ENCODE results near the gene CARD11.

CARD11 gene

DNA sequence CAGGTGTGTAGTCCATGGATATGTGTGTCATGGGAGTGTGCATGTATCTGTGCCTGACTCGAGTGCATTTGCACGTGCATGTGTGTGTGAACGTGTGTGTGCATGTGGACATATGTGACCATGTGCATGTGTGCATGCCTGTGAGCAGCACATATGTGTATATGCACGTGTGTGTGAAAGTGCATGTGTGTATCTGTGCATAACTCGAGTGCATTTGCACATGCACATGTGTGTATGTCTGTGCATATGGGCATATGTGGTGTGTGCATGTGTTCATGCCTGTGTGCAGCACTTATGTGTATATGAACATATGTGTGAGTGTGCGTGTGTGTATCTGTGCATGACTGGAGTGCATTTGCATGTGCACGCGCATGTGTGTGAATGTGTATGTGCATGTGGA is 164.3 kb downstream of the CARD11 start:
- no peak for DNase-seq
- Histone ChIP-seq H3K27me3 (replicated peaks) (no peaks in the 10 kb centered on the region), H3K27ac (no peak overlapping the region), H3K4me3 (ENCODE audit: low read depth, low read length) (no peak overlapping the region), H3K36me3 (replicated peaks) (no peaks in the 10 kb centered on the region)
- in situ Hi-C loops (cut with HindIII; ENCODE audit: low pct_ligation_motif_present, low sequenced_read_pairs), result no loop called here
- TF ChIP-seq, protein P1, sequence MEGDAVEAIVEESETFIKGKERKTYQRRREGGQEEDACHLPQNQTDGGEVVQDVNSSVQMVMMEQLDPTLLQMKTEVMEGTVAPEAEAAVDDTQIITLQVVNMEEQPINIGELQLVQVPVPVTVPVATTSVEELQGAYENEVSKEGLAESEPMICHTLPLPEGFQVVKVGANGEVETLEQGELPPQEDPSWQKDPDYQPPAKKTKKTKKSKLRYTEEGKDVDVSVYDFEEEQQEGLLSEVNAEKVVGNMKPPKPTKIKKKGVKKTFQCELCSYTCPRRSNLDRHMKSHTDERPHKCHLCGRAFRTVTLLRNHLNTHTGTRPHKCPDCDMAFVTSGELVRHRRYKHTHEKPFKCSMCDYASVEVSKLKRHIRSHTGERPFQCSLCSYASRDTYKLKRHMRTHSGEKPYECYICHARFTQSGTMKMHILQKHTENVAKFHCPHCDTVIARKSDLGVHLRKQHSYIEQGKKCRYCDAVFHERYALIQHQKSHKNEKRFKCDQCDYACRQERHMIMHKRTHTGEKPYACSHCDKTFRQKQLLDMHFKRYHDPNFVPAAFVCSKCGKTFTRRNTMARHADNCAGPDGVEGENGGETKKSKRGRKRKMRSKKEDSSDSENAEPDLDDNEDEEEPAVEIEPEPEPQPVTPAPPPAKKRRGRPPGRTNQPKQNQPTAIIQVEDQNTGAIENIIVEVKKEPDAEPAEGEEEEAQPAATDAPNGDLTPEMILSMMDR (IDR thresholded peaks at IDR 0.05; ENCODE audit: low read depth, low read length, missing control alignments), result no peak

DNA sequence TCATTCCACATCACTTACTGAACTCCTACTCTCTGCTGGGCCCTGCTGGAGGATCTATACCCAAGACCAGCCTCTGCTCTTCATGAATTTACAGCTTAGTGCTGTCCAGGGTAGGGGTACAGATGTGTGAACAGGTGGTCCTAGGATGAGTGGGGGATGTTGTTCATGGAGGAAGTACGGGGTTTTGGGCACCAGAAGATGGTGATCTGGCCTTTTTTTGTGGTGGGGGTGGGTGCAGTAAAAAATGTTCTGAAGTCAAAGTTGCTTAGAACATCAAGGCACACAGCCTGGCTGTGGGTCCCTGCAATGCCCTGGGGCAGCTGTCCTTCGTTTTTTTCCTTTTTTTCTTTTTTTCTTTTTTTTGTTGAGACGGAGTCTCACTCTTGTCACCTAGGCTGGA is 165.4 kb downstream of the CARD11 start:
- TF ChIP-seq, protein P1 (IDR thresholded peaks at IDR 0.05; ENCODE audit: low read depth, low read length, missing control alignments), result no peak
- H3K36me3 ChIP-seq (replicated peaks), result no peaks in the 10 kb centered on the region
- H3K4me3 ChIP-seq (ENCODE audit: low read depth, low read length), result no peak overlapping the region
- in situ Hi-C loops (cut with HindIII; ENCODE audit: low pct_ligation_motif_present, low sequenced_read_pairs), result no loop called here
- DNase-seq, result no peak
- no peak overlapping the region for H3K27ac ChIP-seq
- H3K27me3 ChIP-seq (replicated peaks), result no peaks in the 10 kb centered on the region

DNA sequence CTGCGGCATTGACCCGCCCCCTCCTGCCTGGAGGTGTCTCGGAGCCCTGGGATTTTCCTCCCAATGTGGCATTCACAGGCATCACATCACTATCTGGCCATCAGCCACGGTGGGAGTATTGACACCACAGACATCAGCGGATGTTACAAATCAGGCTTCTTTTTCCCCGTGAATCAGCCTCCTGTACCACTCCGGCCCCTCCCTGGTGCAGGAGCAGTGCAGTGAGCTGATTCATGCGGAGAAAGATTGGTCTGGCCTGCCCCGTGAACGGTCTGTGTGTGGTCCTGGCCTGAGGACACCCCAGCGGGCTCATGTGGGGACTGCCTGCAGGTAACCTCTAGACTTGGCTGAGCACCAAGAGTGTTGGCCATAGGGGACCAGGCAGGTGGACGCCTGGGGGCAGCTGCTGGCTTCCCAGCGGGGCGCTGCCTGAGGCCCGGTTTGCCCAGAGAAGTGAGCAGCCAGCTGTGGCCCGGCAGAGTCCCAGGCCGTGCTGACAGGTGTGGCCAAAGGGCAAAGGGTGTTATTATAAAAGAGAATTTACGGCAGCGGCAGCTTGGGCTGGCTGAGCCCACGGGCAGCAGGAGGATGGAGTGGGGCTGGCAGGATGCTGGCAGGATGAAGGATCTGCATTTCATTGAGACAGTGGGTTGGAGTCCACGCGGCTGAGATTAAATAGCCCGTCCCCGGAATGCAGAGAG is 167.5 kb downstream of the CARD11 start:
- DNase-seq, result peak; percentile 86
- no peaks in the 10 kb centered on the region for H3K27me3 ChIP-seq (replicated peaks)
- in situ Hi-C loops (cut with HindIII; ENCODE audit: low pct_ligation_motif_present, low sequenced_read_pairs), result no loop called here
- TF ChIP-seq, protein P1 (IDR thresholded peaks at IDR 0.05; ENCODE audit: low read depth, low read length, missing control alignments), result no peak
- H3K36me3 ChIP-seq (replicated peaks), result no peaks in the 10 kb centered on the region
- H3K27ac ChIP-seq, result no peak overlapping the region
- H3K4me3 ChIP-seq (ENCODE audit: low read depth, low read length), result no peak overlapping the region

DNA sequence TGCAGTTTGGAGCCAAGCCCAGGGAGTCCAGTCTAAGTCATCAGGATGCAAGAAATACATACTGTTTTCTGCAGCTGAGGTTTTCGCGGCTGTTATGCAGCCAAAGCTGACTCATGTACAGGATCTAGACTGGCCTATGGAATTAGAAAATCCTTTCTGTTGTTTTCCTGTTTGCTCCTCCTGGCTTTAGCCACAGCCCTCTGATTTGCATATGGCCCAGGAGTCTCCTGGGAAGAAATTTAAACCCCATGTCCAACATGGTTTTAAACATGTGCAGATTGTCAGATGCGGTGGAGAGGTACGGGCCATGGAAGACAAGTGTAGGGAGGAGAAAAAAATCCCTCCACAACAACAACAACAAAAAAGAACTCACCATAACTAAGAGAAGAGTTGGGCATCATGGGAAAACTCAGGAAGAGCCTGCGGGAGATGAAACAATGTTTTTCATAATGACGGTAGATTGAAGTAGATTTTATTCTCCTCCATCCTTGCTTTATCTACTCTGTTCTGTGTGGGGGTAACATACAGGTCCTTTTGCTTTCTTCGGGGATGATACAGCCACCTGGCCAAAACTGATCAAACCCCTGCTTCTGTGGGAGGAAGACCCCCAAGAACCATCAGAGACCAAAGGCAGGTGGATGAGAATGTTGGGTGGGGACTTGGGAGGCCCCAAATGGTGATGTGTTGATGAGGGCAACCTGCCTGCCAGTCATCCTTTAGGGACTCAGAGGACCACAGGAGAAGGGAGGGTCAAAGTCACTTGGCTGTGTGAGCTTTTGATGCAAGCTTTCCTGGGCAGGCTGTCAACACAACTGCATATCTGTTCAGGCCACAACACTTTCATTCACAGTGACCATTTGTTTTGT is 169.7 kb downstream of the CARD11 start:
- peak; percentile 88 for DNase-seq
- peak overlapping the region; percentile 100 for H3K27ac ChIP-seq
- in situ Hi-C loops (cut with HindIII; ENCODE audit: low pct_ligation_motif_present, low sequenced_read_pairs), result no loop called here

DNA sequence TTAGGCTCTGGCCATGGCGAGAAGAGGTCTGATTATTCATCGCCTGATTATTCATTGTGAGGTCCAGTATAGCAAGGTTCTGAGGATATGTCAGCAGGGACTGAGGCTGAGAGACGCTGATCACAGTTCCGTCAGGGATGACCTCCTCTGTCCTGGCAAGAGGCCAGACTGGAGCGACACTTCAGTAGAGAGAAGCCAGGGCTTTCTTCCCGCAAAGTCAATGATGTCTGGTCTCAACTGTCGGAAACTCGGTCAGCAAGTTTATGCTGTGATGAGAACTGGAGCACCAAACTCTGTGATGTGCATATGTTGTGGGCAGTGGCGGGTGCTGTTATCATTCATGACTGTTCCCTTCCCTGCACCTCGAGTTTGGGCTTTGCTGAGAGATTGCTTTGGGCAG is 170.5 kb downstream of the CARD11 start:
- peak overlapping the region; percentile 100 for H3K27ac ChIP-seq
- no peak for DNase-seq
- no peaks in the 10 kb centered on the region for H3K27me3 ChIP-seq (replicated peaks)

More for the DNA sequence above, 169.7 kb downstream of the CARD11 start:
- TF ChIP-seq, protein P1 (IDR thresholded peaks at IDR 0.05; ENCODE audit: low read depth, low read length, missing control alignments), result no peak
- no peaks in the 10 kb centered on the region for H3K27me3 ChIP-seq (replicated peaks)
- H3K4me3 ChIP-seq (ENCODE audit: low read depth, low read length), result no peak overlapping the region
- H3K36me3 ChIP-seq (replicated peaks), result no peaks in the 10 kb centered on the region

More for the DNA sequence above, 170.5 kb downstream of the CARD11 start:
- no peaks in the 10 kb centered on the region for H3K36me3 ChIP-seq (replicated peaks)
- TF ChIP-seq, protein P1 (IDR thresholded peaks at IDR 0.05; ENCODE audit: low read depth, low read length, missing control alignments), result no peak
- in situ Hi-C loops (cut with HindIII; ENCODE audit: low pct_ligation_motif_present, low sequenced_read_pairs), result no loop called here
- H3K4me3 ChIP-seq (ENCODE audit: low read depth, low read length), result no peak overlapping the region

All from brain microvascular endothelial cell (primary cell).